Mesothelial cell of epicardium (in vitro differentiated cells): ENCODE results near the gene RHEX. TPM values are rescaled to one million over a fixed set of nuclear protein-coding genes. Genes with fewer than 3 reads are reported as not detected.
"Not testable (repeated sequence)": the region's sequence is repeated elsewhere in the genome, so short reads cannot be mapped to it uniquely, and the experiment has no call there.

Source experiments
- DNase-seq, 2 experiments: peaks; one replicate each; pipeline ENCODE4 v3.0.0; 2021; ENCODE audit warnings: low spot score in 2 of 2; ENCODE audit not compliant: unreplicated experiment in 2 of 2
- H3K27ac Mint-ChIP-seq: 2 replicates; pipeline ENCODE4 v1.8.0; 2021; ENCODE audit warnings: mixed read lengths
- H3K27me3 Mint-ChIP-seq: 2 replicates; pipeline ENCODE4 v1.8.0; 2021; ENCODE audit warnings: low read depth, mixed read lengths
- H3K36me3 Mint-ChIP-seq: 2 replicates; pipeline ENCODE4 v1.8.0; 2021; ENCODE audit warnings: mixed read lengths
- H3K4me1 Mint-ChIP-seq: 2 replicates; pipeline ENCODE4 v1.8.0; 2021; ENCODE audit warnings: mixed read lengths
- H3K4me3 Mint-ChIP-seq: 2 replicates; pipeline ENCODE4 v1.8.0; 2021; ENCODE audit warnings: mild to moderate bottlenecking, moderate library complexity, mixed read lengths
- H3K9me3 Mint-ChIP-seq: 2 replicates; pipeline ENCODE4 v1.8.0; 2021; ENCODE audit warnings: mixed read lengths
- CTCF ChIP-seq: fragments of 200-600 bp; sonication (generic); IDR thresholded peaks from one replicate; pipeline ENCODE4 v1.5.0; 2021; ENCODE audit warnings: antibody characterized with exemption; ENCODE audit not compliant: unreplicated experiment
- total RNA-seq: library from RNA; stranded (reverse); gene quantifications from 3 replicates; pipeline ENCODE4 v1.2.1, GENCODE V29; 2021

Gene RHEX
- total RNA-seq, 1 donor from 2014 or later: not detected

- H3K36me3 Mint-ChIP-seq: peaks cover 7% of the 10 kb centered on the region
- peaks cover 3% of the 10 kb centered on the region for H3K4me1 Mint-ChIP-seq
- TF ChIP-seq CTCF: no peak
- H3K27ac Mint-ChIP-seq: no peak overlapping the region
- H3K9me3 Mint-ChIP-seq: peaks cover 8% of the 10 kb centered on the region
- no peak for DNase-seq
- H3K27me3 Mint-ChIP-seq: peaks cover 4% of the 10 kb centered on the region
- H3K4me3 Mint-ChIP-seq: no peak overlapping the region
Observed at GRCh38 chr1:206058927-206059292, 5.9 kb downstream of the RHEX start.

- Mint-ChIP-seq H3K4me1 (peaks cover 3% of the 10 kb centered on the region), H3K9me3 (peaks cover 8% of the 10 kb centered on the region), H3K27me3 (peaks cover 4% of the 10 kb centered on the region), H3K36me3 (peaks cover 7% of the 10 kb centered on the region), H3K27ac (no peak overlapping the region), H3K4me3 (no peak overlapping the region)
- DNase-seq: no peak
- TF ChIP-seq CTCF: no peak
Observed at GRCh38 chr1:206059355-206059915, 6.5 kb downstream of the RHEX start.

GRCh38 chr1:206060844-206061243 is 7.9 kb downstream of the RHEX start:
- Mint-ChIP-seq H3K27me3 (peaks cover 4% of the 10 kb centered on the region), H3K27ac (no peak overlapping the region), H3K9me3 (peaks cover 8% of the 10 kb centered on the region), H3K4me3 (no peak overlapping the region), H3K36me3 (peaks cover 7% of the 10 kb centered on the region), H3K4me1 (peaks cover 3% of the 10 kb centered on the region)
- no peak for DNase-seq
- no peak for TF ChIP-seq CTCF

GRCh38 chr1:206062464-206062863 is 9.5 kb downstream of the RHEX start:
- DNase-seq: no peak
- Mint-ChIP-seq H3K4me3 (no peak overlapping the region), H3K36me3 (peaks cover 7% of the 10 kb centered on the region), H3K9me3 (peaks cover 8% of the 10 kb centered on the region), H3K4me1 (peaks cover 3% of the 10 kb centered on the region), H3K27ac (no peak overlapping the region), H3K27me3 (no peaks in the 10 kb centered on the region)
- TF ChIP-seq CTCF: no peak

- DNase-seq, H3K4me1 Mint-ChIP-seq, H3K4me3 Mint-ChIP-seq, H3K9me3 Mint-ChIP-seq, H3K36me3 Mint-ChIP-seq, H3K27ac Mint-ChIP-seq, H3K27me3 Mint-ChIP-seq: not testable (repeated sequence)
Observed at GRCh38 chr1:206064001-206064400, 11.0 kb downstream of the RHEX start.

GRCh38 chr1:206064501-206064900 is 11.5 kb downstream of the RHEX start:
- not testable (repeated sequence) for H3K4me1 Mint-ChIP-seq, DNase-seq, H3K9me3 Mint-ChIP-seq, H3K27ac Mint-ChIP-seq, H3K36me3 Mint-ChIP-seq, H3K4me3 Mint-ChIP-seq, H3K27me3 Mint-ChIP-seq
